ENCODE results near the gene PSTPIP2. TPM values are rescaled to one million over a fixed set of nuclear protein-coding genes. Genes with fewer than 3 reads are reported as not detected.

Gene PSTPIP2
- total RNA-seq, 1 donor from 2014 or later, result 4.5 TPM

- TF ChIP-seq CTCF (IDR thresholded peaks at IDR 0.05), result no peak
- no peak for DNase-seq (ENCODE audit: extremely low spot score, unreplicated experiment)
- Mint-ChIP-seq H3K4me3 (ENCODE audit: unreplicated experiment) (no peak overlapping the region), H3K27ac (ENCODE audit: unreplicated experiment) (no peak overlapping the region), H3K4me1 (ENCODE audit: unreplicated experiment) (peaks cover 1% of the 10 kb centered on the region), H3K27me3 (ENCODE audit: unreplicated experiment) (no peaks in the 10 kb centered on the region), H3K36me3 (ENCODE audit: unreplicated experiment) (peaks cover 2% of the 10 kb centered on the region), H3K9me3 (ENCODE audit: unreplicated experiment) (no peaks in the 10 kb centered on the region)
These were observed 62.0 kb downstream of the PSTPIP2 start for GRCh38 chr18:46010050-46010449.

DNA sequence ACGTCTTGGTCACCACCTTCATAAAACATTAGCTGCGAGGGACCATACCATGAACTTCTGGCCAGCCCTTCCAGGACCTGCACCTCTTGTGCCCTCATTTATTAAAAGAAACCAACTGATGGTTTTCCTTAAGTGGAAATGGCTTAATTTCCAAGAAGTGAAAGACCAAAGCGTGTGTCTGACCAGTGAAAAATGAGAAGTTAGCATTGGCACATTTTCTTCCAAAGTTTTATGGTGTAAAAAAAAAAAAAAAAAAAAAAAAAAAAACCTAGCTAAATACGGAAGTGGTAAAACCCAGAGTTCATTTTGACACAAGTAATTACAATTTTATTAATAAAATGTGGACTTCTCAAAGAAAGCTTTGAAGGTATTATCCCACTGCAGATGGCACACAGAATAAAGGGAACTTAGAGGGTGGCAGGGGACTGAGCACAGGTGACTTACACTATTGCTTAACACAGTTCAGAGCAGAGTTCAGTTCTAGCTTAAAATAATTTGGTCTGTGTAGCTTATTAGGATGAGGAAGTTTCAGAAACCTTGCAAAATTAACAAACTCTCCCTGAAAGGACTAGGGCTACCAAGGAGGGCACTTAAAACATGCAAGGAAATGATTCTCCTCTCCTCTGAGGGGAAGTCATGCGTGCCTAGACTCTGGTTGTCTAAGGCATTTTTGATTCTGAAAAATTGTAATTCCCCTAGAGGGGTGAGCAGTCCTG is 62.8 kb downstream of the PSTPIP2 start:
- H3K4me3 Mint-ChIP-seq (ENCODE audit: unreplicated experiment), result no peak overlapping the region

GRCh38 chr18:46008531-46008930 is 63.5 kb downstream of the PSTPIP2 start:
- Mint-ChIP-seq H3K36me3 (ENCODE audit: unreplicated experiment) (peaks cover 2% of the 10 kb centered on the region), H3K4me3 (ENCODE audit: unreplicated experiment) (no peak overlapping the region), H3K27me3 (ENCODE audit: unreplicated experiment) (no peaks in the 10 kb centered on the region), H3K9me3 (ENCODE audit: unreplicated experiment) (no peaks in the 10 kb centered on the region), H3K27ac (ENCODE audit: unreplicated experiment) (no peak overlapping the region), H3K4me1 (ENCODE audit: unreplicated experiment) (peaks cover under 1% of the 10 kb centered on the region)
- no peak for TF ChIP-seq CTCF (IDR thresholded peaks at IDR 0.05)
- no peak for DNase-seq (ENCODE audit: extremely low spot score, unreplicated experiment)

More for the DNA sequence above, 62.8 kb downstream of the PSTPIP2 start:
- peaks cover 1% of the 10 kb centered on the region for H3K4me1 Mint-ChIP-seq (ENCODE audit: unreplicated experiment)
- H3K36me3 Mint-ChIP-seq (ENCODE audit: unreplicated experiment), result peaks cover 2% of the 10 kb centered on the region
- no peak for DNase-seq (ENCODE audit: extremely low spot score, unreplicated experiment)
- no peaks in the 10 kb centered on the region for H3K27me3 Mint-ChIP-seq (ENCODE audit: unreplicated experiment)
- no peak for TF ChIP-seq CTCF (IDR thresholded peaks at IDR 0.05)
- H3K9me3 Mint-ChIP-seq (ENCODE audit: unreplicated experiment), result no peaks in the 10 kb centered on the region
- no peak overlapping the region for H3K27ac Mint-ChIP-seq (ENCODE audit: unreplicated experiment)

- no peak overlapping the region for H3K27ac Mint-ChIP-seq (ENCODE audit: unreplicated experiment)
- H3K4me1 Mint-ChIP-seq (ENCODE audit: unreplicated experiment), result no peaks in the 10 kb centered on the region
- peaks cover 6% of the 10 kb centered on the region for H3K36me3 Mint-ChIP-seq (ENCODE audit: unreplicated experiment)
- no peak for TF ChIP-seq CTCF (IDR thresholded peaks at IDR 0.05)
- H3K4me3 Mint-ChIP-seq (ENCODE audit: unreplicated experiment), result no peak overlapping the region
- DNase-seq (ENCODE audit: extremely low spot score, unreplicated experiment), result no peak
- H3K27me3 Mint-ChIP-seq (ENCODE audit: unreplicated experiment), result no peaks in the 10 kb centered on the region
- H3K9me3 Mint-ChIP-seq (ENCODE audit: unreplicated experiment), result peaks cover 8% of the 10 kb centered on the region
These were observed 64.9 kb downstream of the PSTPIP2 start for GRCh38 chr18:46007165-46007564.

DNA sequence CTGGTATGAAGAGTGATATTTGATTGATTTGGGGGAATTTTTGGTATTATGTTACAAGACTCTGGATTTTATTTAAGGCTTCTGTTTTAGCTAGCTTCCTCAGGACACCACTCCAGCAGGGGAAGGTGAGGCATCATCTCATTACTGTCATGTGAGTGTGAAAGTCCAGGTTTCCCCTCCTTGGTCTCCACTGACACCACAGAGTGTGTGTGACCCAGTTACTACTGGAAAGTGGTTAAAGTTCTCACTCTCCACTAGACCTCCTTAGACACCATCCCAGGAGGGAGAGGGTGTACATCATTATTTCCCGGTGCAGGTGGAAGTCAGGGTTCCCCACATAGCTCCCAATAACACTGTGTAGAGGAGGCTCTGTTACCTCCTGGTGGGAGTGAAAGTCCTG is 69.1 kb downstream of the PSTPIP2 start:
- DNase-seq (ENCODE audit: extremely low spot score, unreplicated experiment), result no peak
- TF ChIP-seq CTCF (IDR thresholded peaks at IDR 0.05), result no peak
- Mint-ChIP-seq H3K4me3 (ENCODE audit: unreplicated experiment) (no peak overlapping the region), H3K36me3 (ENCODE audit: unreplicated experiment) (peaks cover 7% of the 10 kb centered on the region), H3K4me1 (ENCODE audit: unreplicated experiment) (no peaks in the 10 kb centered on the region), H3K27me3 (ENCODE audit: unreplicated experiment) (no peaks in the 10 kb centered on the region), H3K9me3 (ENCODE audit: unreplicated experiment) (peaks cover 11% of the 10 kb centered on the region), H3K27ac (ENCODE audit: unreplicated experiment) (no peak overlapping the region)

Data from osteocyte (in vitro differentiated cells).